MG63 (cell line): ENCODE data around the gene MSLN. TPM values are rescaled to one million over a fixed set of nuclear protein-coding genes. Genes with fewer than 3 reads are reported as not detected.
A peak's percentile ranks its signal among the peaks of the same experiment; 100 is the strongest.
"Not testable (repeated sequence)": the region's sequence is repeated elsewhere in the genome, so short reads cannot be mapped to it uniquely, and the experiment has no call there.

ENCODE experiments used
- DNase-seq: peaks from one replicate; pipeline ENCODE4 v3.0.0-alpha.2; 2020
- H3K27me3 ChIP-seq: fragments of 250-450 bp; sonication (Bioruptor Pico); 2 replicates; pipeline ENCODE4 v1.5.1; 2020; ENCODE audit warnings: mild to moderate bottlenecking, moderate library complexity
- H3K36me3 ChIP-seq: fragments of 250-450 bp; sonication (Bioruptor Pico); 2 replicates; pipeline ENCODE4 v1.5.1; 2020; ENCODE audit warnings: mild to moderate bottlenecking, moderate library complexity
- H3K4me3 ChIP-seq: fragments of 250-450 bp; sonication (Bioruptor Pico); 2 replicates; pipeline ENCODE4 v1.5.1; 2020; ENCODE audit warnings: mild to moderate bottlenecking, moderate library complexity
- H3K9me3 ChIP-seq: fragments of 250-450 bp; sonication (Bioruptor Pico); 2 replicates; pipeline ENCODE4 v1.5.1; 2020; ENCODE audit warnings: mild to moderate bottlenecking, moderate library complexity
- total RNA-seq: library from RNA; depleted of rRNA; stranded (reverse); fragments of >200 nt; shearing (Covaris generic); gene quantifications from 2 replicates; pipeline ENCODE4 v1.2.3, GENCODE V29; 2014; ENCODE audit warnings: low replicate concordance

Gene MSLN
- total RNA-seq, 1 experiment from 2014 or later, result not detected

DNA sequence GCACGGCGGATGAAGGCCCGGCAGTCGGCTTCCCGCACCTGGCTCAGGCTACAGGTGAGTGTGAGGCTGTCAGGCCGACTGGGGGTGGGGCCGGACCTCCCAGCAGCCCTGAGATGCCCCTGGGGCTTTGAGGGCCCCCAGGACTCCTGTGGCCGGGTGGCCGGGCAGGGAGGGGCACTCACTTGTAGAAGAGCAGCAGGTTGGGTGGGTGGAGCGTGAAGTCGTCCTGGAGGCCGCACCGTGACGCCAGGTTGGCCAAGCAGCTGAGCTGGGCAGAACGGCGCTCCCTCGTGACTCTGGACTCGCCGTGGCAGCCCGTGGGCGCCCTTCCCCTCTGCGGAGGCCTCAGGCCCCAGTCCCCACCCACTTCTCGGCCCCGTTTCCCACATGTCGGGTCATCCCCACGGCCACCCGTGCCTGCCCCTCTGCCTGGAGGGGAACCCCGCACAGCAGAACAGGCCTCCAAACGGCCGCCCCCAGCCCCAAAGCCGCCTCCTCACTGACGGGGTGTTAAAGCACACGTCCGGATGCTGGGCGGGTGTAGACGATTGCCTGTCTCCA lies 14.8 kb downstream of the MSLN start:
- Histone ChIP-seq H3K27me3 (peaks cover 5% of the 10 kb centered on the region), H3K4me3 (no peak overlapping the region), H3K9me3 (no peaks in the 10 kb centered on the region), H3K36me3 (no peaks in the 10 kb centered on the region)
- DNase-seq, result no peak

DNA sequence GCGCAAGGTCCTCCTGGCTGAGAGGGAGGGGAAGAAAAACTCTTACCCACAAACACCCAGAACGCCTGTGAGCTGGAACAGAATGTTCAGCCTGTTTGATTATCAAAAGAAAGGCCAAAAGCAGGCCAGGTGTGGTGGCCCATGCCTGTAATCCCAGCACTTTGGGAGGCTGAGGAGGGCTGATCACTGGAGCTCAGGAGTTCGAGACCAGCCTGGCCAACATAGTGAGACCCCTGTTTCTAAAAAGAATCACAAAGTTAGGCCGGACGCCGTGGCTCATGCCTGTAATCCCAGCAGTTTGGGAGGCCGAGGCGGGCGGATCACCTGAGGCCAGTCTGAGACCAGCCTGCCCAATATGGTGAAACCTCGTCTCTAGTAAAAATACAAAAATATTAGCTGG lies 15.8 kb downstream of the MSLN start:
- not testable (repeated sequence) for H3K4me3 ChIP-seq, H3K9me3 ChIP-seq, H3K36me3 ChIP-seq, H3K27me3 ChIP-seq, DNase-seq

DNA sequence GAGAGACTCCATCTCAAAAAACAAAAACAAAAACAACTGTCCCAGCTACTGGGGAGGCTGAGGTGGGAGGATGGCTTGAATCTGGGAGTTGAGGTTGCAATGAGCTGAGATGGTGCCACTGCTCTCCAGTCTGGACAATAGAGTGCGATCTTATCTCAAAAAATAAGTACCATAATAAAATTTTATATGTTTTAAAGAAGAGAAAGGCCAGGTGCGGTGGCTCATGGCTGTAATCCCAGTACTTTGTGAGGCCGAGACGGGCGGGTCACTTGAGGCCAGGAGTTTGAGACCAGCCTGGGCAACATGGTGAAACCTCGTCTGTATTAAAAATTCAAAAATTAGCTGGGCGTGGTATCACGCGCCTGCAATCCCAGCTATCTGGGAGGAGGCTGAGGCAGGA lies 16.3 kb downstream of the MSLN start:
- Histone ChIP-seq H3K9me3 (no peaks in the 10 kb centered on the region), H3K4me3 (no peak overlapping the region), H3K27me3 (peaks cover 5% of the 10 kb centered on the region), H3K36me3 (no peaks in the 10 kb centered on the region)
- no peak for DNase-seq

DNA sequence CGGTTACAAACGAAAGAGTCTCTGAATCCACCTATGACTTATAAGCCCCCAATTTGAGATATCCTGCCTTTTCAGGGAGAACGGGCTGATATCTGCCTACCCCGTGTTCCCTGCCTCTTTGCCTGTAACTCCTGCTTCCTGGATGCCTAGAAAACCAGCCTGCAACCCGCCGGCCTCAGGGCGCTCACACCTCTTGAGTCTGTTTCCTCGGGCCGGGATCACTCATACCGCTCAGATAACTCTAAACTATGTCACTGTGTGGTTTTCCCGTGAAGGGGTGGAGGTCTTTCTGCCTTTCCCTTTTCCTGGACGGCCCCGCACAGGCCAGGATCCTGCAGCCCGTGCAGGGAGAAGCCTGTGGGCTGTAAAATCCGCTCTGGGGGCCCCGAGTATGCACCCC lies 17.3 kb downstream of the MSLN start:
- Histone ChIP-seq H3K36me3 (no peaks in the 10 kb centered on the region), H3K27me3 (peaks cover 5% of the 10 kb centered on the region), H3K4me3 (no peak overlapping the region), H3K9me3 (no peaks in the 10 kb centered on the region)
- no peak for DNase-seq

DNA sequence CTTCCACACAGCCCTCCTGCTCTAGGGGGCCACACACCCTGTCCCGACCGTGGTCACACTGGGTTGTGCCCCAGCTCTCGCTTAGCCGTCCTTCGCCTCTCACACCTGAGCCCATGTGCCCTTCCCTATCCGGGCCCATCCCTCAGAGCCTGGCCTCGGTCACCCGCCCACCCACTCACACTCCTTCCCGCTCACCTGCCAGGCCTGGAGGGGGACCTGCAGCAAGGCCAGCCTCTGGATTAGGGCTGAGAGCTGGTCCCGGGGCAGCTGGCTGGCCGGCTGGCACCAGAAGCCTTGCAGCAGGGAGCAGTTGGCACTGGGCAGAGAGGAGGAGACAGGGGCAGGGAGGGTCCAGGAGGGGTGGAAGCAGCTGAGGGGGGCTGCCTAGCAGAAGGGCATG lies 17.9 kb downstream of the MSLN start:
- Histone ChIP-seq H3K4me3 (no peak overlapping the region), H3K27me3 (peaks cover 5% of the 10 kb centered on the region), H3K9me3 (no peaks in the 10 kb centered on the region), H3K36me3 (no peaks in the 10 kb centered on the region)
- no peak for DNase-seq

DNA sequence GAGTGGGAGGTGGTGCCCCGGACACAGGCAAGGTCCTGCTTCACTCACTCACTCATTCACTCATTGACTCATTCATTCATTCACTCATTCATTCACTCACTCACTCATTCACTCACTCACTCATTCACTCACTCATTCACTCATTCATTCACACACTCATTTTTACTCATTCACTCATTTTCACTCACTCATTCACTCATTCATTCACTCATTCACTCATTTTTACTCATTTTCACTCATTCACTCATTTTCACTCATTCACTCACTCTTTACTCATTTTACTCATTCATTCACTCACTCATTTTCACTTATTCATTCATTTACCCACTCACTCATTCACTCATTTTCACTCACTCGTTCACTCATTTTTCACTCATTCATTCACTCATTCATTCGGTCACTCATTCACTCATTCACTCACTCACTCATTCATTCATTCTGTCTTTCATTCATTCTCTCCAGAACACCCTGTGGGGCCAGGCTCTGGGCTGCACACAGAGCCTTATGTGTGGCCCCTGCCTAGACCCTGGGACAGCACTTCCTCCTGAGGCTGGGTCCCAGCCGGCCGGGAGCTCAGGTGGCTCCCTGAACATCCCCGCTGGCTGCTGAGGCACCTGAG lies 18.5 kb downstream of the MSLN start:
- H3K27me3 ChIP-seq, result peaks cover 5% of the 10 kb centered on the region
- DNase-seq, result no peak
- no peak overlapping the region for H3K4me3 ChIP-seq
- no peaks in the 10 kb centered on the region for H3K36me3 ChIP-seq
- H3K9me3 ChIP-seq, result no peaks in the 10 kb centered on the region

DNA sequence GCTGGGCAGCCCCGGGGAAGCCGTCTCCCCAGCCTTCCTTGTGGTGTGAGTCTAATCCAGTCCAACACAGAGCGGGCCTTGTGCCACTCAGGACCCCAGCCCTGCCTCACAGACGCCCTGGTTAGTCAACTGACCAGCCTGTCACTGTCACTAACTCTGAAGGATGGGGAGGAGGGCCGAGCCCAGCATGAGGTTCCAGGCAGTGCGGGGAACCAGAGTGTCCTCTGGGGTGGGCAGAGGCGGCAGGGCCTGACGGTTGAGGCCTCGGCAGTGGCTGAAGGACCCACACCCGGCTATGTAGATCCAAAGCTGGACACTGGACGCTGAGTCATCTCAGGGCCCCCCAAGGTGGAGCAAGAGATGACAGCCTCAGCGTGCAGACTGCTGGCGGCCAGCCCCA lies 19.0 kb downstream of the MSLN start:
- H3K36me3 ChIP-seq, result no peaks in the 10 kb centered on the region
- H3K27me3 ChIP-seq, result peaks cover 5% of the 10 kb centered on the region
- DNase-seq, result no peak
- no peak overlapping the region for H3K4me3 ChIP-seq
- H3K9me3 ChIP-seq, result no peaks in the 10 kb centered on the region

DNA sequence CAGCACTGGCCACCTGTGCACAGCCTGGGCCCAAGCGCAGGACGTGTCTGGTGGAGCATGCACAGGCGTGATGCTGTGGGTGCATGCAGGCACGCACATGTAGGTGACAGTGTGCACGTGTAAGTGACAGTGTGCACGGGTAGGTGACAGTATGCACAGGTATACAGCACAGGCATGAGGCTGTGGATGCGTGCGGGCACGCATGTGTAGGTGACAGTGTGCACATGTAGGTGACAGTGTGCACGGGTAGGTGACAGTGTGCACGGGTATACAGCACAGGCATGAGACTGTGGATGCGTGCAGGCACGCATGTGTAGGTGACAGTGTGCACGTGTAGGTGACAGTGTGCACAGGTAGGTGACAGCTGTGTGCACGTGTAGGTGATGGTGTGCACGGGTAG lies 19.8 kb downstream of the MSLN start:
- DNase-seq, result no peak
- peaks cover 2% of the 10 kb centered on the region for H3K36me3 ChIP-seq
- H3K9me3 ChIP-seq, result no peaks in the 10 kb centered on the region
- peaks cover 5% of the 10 kb centered on the region for H3K27me3 ChIP-seq
- no peak overlapping the region for H3K4me3 ChIP-seq

DNA sequence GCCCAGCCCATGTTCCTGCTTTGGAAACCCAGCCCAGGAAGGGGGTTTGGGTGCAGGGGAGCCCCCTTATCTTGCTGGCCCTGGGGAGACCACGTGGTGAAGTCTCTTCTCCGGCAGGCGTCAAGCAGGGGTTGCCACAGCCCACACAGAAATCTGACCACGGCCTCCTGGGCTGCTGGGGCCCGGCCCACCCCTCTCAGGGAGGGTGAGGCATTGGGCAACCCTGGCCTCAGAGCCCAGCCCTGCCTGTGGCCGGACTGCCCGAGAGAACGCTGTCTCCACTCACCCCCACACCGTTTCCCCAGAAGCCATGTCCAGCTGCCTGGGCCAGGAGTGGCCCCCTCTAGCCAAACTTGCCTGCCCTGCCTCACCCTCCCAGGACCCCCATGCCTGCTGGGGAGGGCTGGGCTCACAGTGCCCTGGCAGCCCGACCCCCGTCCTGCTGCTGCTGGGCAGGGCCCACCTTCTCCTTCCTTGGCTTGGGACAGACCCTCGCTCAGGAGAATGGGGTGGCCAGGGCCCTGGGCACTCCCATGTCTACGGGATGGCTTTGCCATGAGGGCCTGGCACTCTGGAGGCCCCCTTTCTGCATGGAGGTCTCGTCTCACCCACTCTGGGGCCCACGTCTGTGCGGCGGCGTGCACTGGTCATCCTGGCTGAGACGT lies 20.9 kb downstream of the MSLN start:
- DNase-seq, result no peak

DNA sequence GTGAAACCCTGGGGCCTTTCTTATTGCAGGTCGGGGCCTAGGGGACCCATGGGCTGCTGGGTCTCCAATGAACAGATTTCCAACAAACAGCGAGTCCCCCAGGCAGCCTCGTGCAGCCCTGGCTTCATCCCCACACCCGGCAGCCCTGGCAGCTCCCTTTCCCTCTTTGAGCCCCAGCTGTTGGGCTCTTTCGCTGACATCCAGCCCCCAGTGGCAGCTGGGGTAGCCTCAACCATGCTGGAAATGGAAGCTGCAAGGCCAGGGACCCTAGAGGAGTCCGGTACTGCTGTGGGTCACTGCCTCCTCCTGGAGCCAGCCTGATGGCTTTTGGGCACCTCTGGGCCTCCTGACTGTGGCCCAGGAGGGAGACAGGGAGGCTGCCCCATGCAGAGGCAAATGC lies 21.7 kb downstream of the MSLN start:
- Histone ChIP-seq H3K4me3 (no peak overlapping the region), H3K27me3 (peaks cover 5% of the 10 kb centered on the region), H3K9me3 (no peaks in the 10 kb centered on the region), H3K36me3 (peaks cover 22% of the 10 kb centered on the region)
- no peak for DNase-seq

More for the DNA sequence above, 20.9 kb downstream of the MSLN start:
- Histone ChIP-seq H3K36me3 (peaks cover 14% of the 10 kb centered on the region), H3K27me3 (peaks cover 5% of the 10 kb centered on the region), H3K9me3 (no peaks in the 10 kb centered on the region), H3K4me3 (no peak overlapping the region)

DNA sequence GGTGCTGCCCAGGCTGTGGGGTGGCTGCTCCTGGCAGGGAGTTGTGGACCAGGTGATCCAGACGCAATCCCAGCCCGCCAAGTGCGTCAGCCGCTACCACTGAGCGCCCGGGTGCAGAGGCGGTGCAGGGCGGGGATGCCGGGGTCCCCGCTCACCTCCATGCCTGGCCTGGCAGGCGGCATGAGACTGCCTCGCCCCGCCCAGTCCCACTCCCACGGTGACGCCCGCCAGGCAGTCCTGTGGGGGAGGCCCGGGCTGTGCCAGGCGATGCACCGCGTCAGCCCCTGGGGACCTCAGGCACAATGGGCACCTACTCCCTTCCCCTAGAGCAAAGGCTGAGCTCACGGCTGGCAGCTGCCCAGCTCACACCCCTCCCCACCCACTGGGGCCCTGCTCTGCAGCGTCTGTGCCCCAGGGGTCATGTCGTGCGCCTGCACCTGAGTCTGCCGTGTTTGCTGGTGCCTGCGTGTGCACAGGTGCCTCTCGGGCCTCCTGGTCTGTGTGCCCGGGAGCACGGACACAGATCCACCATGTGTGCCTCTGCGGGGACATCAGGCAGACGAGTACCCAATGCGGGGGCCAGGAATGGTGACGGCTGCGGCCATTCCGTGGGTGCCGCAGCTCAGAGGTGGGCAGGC lies 22.4 kb downstream of the MSLN start:
- Histone ChIP-seq H3K36me3 (peaks cover 23% of the 10 kb centered on the region), H3K27me3 (peaks cover 2% of the 10 kb centered on the region), H3K4me3 (no peak overlapping the region), H3K9me3 (no peaks in the 10 kb centered on the region)
- DNase-seq, result no peak

DNA sequence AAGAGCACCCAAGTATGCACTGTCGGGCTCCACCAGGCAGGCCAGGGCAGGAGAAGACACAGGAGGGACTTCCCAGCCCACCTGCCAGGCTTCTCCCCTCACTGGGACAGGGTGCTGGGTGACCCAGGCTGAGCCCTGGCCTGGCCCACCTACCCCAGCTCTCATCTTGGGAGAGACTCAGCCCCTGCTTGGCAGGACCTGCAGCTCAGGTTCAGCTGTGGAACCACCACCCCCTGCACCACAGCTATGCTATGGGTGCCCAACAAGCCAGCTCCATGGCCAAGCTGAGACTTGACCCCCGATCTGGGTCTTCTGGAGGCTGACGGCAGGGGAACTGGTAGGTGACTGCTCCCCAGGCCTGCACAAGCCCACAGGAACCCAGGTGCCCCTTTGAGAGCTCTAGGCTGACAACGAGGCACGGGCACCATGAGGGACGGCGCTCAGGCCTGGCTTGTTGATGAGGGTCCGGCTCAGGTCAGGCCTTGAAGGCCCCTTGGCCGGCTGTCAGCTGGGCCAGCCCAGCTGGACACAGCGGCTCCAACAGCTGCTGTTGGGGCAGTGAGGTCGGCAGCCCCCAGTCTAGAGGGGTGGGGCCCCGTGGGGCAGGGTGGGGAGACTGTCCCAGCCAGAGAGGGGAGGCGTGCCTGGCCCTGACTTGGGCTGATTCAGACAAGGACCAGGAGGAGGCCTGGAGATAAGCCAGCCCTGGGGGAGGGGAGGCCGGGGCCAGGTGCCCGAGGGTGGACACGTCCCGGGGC lies 23.0 kb downstream of the MSLN start:
- Histone ChIP-seq H3K27me3 (peaks cover 2% of the 10 kb centered on the region; the same call in 1 of the 2 replicates), H3K36me3 (peaks cover 23% of the 10 kb centered on the region), H3K4me3 (no peak overlapping the region), H3K9me3 (no peaks in the 10 kb centered on the region)
- no peak for DNase-seq

DNA sequence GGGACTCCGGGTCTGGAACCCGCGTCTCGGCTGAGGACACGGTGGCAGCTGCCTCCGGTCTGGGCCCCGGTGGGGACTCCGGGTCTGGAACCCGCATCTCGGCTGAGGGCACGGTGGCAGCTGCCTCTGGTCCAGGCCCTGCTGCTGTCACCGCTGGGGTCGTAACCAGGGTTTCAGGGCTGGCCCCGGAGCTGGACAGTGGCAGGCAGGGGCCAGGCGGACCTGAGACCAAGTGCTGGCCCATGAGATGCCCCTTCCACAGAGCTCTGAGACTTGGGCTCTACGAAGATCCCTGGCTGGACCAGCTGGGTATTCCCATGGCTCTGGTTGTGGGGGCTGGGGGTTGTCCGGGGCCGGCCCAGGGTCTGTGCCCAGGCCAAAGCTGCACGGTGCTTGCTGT lies 23.9 kb downstream of the MSLN start:
- Histone ChIP-seq H3K4me3 (no peak overlapping the region), H3K36me3 (peaks cover 26% of the 10 kb centered on the region), H3K27me3 (no peaks in the 10 kb centered on the region; the same call in 1 of the 2 replicates), H3K9me3 (no peaks in the 10 kb centered on the region)
- DNase-seq, result no peak

DNA sequence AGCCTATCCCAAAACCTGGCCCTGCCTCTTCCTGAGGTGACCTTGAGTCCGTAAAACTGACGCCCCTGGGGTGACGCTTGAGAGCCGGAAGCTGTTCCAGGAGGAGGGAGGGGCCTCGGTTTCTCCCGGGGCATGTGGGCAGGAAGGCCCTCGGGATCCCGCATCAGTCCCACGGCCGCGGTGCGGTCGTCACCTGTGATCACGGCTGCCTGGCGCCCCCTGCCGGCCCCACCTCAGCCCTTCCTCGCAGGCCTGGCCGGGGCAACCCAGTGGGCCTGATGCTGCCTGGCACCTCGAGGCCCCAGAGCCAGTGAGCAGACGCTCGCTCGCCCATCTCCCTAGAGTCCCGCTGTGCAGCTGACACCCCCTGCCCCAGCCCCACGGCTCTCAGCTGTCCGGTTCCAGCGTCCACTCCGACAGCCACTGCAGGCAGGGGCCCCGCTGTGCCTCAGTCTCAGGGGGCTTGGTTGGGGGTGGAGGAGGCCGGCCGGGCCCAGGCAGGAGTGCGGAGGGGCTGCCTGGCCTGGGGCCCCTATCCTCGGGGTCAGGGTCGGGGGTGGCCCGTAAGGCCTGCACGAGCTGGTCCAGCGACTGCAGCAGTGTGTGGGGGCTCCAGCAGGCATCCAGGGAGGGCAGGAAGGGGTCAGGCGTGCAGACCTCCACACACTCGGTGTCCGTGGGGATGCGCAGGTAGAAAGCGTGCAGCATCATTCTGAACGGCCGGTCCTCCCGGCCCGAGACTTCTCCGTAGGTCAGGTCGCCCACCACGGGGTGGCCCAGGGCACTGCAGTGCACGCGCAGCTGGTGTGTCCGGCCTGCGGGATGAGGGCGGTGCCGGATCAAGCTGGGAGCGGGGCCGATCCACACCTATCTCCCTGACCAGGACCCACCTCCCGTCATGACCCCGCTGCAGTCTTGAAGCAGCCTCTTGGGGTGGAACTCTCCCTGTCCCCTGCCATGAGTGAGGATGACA lies 25.3 kb downstream of the MSLN start:
- H3K4me3 ChIP-seq, result no peak overlapping the region
- peaks cover 40% of the 10 kb centered on the region for H3K36me3 ChIP-seq
- DNase-seq, result no peak
- H3K27me3 ChIP-seq, result no peaks in the 10 kb centered on the region; the same call in 1 of the 2 replicates
- H3K9me3 ChIP-seq, result no peaks in the 10 kb centered on the region

DNA sequence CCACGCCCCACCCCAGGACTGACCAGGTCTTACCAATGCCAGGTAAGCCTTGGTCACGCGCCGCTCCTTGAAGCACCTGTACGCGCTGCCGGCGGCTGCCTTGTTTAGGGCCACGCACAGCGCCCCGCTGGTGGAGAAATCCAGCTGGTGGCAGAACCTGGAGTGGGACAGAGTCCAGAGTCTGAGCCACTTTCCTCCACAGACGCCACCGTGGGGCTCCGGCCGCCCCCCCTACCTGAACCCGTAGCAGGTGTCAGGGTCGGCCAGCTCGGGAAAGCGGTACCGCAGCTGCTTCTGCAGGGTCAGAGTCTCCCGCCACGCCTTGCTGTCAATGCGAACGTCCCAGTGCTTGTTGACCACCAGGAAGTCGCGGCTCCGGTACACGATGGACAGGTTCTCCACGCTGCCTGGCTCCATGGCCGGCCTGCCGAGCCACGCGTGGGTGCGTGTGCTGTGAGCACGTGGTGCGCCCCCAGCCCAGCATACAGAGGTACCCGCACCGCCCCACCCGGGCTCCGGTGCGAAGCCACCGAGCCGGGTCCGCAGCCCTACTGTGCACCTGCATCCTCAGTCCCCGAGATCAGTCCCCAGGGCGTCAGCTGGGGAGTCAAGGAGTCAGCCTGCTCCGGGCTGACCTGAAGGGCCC lies 26.9 kb downstream of the MSLN start:
- no peaks in the 10 kb centered on the region for H3K27me3 ChIP-seq
- H3K36me3 ChIP-seq, result peaks cover 55% of the 10 kb centered on the region

More for the DNA sequence above, 26.9 kb downstream of the MSLN start:
- Histone ChIP-seq H3K9me3 (no peaks in the 10 kb centered on the region), H3K4me3 (peak overlapping the region; percentile 98)
- no peak for DNase-seq
